Esophagus muscularis mucosa (tissue), 4 donors: Measurements from ENCODE around the gene MX1.

Experiments used
- EP300 ChIP-seq: sonication (generic); formaldehyde crosslinking; IDR thresholded peaks from one replicate; pipeline ENCODE4 v1.6.1; 2017; ENCODE audit warnings: antibody characterized with exemption
- POLR2A ChIP-seq: fragments of 450-650 bp; IDR thresholded peaks from one replicate; pipeline ENCODE4 v1.6.1; 2017; ENCODE audit warnings: antibody characterized with exemption, moderate library complexity, mild to moderate bottlenecking, low read depth
- POLR2AphosphoS5 ChIP-seq, 2 donors: sonication (generic); formaldehyde crosslinking; IDR thresholded peaks; one replicate each; pipeline ENCODE4 v1.6.1; 2017; ENCODE audit warnings: antibody characterized with exemption in 2 of 2
- TF ChIP-seq, protein P1 (sequence below), 3 experiments: fragments of 200-600 bp in 2 of 3; fragments of 450-650 bp in 1 of 3; sonication (generic) in 2 of 3; IDR thresholded peaks; one replicate each; pipeline ENCODE4 v1.5.1; 2017 to 2019; ENCODE audit warnings: antibody characterized with exemption in 3 of 3, mild to moderate bottlenecking in 2 of 3, moderate library complexity in 1 of 3

- TF ChIP-seq POLR2AphosphoS5 (IDR thresholded peaks at IDR 0.05) = no peak
- TF ChIP-seq, protein P1, sequence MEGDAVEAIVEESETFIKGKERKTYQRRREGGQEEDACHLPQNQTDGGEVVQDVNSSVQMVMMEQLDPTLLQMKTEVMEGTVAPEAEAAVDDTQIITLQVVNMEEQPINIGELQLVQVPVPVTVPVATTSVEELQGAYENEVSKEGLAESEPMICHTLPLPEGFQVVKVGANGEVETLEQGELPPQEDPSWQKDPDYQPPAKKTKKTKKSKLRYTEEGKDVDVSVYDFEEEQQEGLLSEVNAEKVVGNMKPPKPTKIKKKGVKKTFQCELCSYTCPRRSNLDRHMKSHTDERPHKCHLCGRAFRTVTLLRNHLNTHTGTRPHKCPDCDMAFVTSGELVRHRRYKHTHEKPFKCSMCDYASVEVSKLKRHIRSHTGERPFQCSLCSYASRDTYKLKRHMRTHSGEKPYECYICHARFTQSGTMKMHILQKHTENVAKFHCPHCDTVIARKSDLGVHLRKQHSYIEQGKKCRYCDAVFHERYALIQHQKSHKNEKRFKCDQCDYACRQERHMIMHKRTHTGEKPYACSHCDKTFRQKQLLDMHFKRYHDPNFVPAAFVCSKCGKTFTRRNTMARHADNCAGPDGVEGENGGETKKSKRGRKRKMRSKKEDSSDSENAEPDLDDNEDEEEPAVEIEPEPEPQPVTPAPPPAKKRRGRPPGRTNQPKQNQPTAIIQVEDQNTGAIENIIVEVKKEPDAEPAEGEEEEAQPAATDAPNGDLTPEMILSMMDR (IDR thresholded peaks at IDR 0.05) = no peak
- no peak for TF ChIP-seq EP300
- no peak for TF ChIP-seq POLR2A
Measured at GRCh38 chr21:41418956-41419680, 6.9 kb upstream of the MX1 start.
